HCEC 1CT (cell line): ENCODE data around the gene ACACA.

Experiments
- DNase-seq: peaks from one replicate; pipeline ENCODE4 v3.0.0-alpha.2; 2017

Gene ACACA

DNA sequence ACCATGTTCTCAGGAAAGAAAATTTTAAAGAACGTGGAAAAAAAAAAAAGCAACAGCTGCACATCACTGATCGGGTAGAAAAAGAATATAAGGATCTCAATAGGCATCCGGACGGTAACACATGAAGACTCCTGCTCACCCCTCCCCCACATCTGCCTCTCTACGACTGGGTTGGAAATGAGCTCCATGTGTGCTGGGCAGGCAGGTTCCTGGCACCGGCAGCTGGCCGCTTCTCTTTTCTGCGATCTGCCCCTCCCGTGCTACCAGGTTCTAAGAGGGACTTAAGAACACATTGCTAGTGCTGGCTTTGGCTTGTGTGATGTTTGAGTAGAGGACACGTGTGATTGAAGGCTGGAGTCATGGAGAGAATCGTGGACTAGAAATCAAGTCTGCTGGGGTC is 342.4 kb downstream of the ACACA start:
- DNase-seq, result no peak

DNA sequence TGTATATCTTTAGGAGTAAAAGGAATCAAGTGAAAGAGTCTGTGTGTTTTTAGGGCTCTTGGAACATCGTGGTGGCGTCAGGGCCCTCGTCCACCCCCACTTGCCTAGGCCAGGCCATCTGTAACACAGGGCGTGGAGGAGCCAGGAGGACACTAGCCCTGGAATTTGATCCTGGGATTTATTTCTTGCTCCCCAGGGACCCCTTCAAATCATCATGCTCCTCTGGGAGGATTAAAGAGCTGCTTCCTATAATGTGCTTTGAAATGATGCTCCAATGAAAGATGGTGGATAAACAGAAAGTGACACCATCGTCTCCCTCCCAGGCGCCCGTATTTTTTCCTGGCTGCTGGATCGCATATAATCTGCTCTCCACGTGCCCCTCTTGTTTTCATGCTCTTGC is 344.6 kb downstream of the ACACA start:
- no peak for DNase-seq

DNA sequence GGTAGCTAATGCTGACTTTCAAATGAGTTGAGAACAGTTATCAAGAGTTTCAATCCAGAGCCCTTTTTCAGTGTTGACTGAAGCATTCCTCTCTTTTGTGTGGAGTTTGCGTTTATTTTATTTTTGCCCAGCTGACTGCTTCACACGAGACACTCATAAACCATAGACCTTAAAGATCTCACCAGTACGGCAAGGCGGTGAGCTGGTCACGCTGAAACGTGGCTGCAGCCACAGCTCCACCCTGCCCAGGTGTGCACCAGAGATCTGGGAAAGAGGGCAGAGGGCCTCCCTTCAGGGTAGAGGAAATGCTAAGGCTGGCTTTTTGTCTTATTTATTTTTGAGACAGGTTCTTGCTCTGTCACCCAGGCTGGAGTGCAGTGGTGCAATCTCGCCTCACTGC is 345.7 kb downstream of the ACACA start:
- no peak for DNase-seq

DNA sequence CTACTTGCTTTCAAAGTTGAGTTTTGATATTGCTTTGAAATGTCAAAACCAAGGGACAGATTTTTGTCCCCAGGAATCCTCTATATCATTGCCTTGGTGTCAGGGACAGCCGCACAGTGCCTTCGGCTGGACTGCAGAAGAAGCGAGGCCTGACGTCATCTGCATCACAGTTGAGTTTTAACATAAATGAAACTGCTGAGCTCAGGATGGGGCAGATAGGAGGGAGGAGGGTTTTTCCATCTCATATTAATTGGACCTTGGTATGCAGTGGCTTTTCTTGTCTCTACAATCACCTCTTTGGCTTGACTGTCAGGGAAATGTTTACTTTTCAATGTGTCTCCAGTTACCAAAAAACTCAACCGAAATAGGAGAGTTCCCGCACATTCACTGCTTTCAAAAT is 346.5 kb downstream of the ACACA start:
- no peak for DNase-seq

DNA sequence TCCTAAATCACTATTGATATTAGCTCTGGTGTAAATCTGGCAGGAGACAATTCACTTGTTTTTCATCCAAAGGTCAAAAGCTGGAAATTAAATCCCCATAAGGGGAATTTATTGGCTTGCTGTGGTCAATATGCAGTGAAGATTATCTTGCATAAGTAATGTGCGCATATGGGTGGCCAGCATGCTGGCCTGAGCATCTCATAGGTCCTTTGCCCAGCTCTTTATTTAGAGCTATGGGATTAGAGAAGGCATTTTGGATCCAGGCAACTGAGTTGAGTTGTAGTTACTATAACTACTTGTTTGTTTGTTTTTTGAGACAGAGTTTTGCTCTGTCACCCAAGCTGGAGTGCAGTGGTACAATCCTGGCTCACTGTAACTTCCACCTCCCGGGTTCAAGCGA is 347.1 kb downstream of the ACACA start:
- no peak for DNase-seq

DNA sequence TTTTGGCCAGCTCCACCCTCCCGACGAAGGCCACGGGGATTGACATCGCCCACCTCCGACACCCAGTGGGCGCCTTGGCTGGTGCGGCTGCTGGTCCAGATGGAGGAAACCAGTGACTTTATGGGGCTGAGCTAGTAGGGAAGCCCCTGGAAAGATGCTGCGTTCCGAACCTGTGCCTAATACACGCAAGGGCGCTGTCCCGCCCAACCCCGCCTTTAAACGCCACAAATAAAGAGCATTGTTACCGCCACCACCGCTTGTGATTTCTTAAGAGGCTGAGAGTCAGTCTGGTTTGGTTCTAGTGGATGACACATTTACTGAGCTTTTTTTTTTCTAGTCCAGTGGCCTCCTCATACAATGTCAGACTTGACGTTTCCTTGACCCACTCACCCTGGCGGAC is 350.0 kb downstream of the ACACA start:
- DNase-seq, result no peak

DNA sequence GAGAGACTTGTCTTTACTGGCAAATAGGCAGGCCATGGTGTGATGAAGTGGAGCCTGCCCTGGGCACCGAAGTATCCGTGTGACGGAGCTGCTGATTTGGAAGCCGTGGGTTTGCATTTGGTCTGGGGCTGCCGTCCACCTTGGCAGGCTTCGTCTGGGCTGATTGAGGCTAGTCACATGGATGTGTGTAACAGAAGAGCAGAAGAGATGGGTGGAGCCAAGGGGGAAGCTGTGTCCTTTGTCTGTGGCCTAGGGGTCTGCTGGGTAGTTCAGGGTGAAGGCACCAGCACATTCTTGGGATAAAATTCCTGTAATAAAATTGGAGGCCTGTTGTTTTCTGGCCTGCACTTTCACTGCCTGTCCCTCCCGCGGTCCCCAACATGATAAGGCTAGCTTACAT is 351.7 kb downstream of the ACACA start:
- DNase-seq, result no peak

DNA sequence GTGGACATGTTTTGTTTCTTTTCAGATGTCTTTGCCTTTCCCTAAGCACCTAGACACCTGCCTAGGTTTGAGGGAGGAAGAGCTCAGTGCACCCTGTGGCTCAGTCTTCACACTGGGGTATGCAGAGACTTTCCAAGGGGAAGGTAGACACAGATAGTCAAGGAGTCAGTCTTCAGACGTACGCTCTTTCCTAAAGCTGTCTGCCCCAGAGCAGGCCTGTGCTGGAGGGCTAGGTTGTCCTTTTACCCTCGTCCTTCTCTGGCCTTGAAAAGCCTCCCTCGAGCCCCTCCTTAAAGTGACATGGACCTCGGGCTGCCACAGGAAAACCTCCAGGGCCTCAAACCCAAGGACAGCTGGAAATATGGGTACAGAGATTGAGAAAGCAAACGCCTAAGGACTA is 354.2 kb downstream of the ACACA start:
- DNase-seq, result no peak

DNA sequence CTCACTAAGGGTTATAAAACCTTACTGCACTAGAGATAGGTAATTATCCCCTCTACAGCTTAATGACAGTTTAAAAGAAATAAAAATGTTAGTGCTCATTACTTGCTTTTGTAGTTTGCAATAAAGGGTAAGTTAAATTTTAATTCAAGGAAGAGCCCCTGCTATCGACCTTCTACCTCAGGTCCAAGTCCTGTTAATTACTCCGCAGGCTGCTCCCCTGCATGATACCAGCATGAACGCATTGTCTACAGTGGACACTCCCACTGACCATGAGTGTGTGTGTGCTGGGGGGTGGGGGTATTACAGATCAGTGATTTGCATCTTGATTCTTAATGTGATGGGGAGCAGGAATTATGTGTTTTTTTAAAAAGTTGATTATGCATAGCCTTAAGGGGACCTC is 354.8 kb downstream of the ACACA start:
- DNase-seq, result no peak

DNA sequence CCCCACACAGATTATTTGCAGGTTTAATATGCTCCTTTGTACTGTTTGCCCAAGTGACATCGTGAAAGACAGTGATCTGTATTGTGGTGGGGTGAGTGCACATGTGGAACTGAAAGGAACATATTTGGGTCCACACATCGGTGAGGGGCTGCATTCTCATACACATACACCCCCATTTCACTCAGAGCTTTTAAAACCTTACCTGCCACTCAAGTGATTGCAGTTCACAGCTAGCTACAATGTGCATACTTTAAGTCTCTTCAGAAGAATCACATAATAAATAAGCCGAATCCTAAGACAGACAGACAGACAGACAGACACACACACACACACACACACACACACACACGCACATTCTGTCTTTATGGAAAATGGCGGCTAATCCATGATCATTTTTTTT is 355.3 kb downstream of the ACACA start:
- no peak for DNase-seq

DNA sequence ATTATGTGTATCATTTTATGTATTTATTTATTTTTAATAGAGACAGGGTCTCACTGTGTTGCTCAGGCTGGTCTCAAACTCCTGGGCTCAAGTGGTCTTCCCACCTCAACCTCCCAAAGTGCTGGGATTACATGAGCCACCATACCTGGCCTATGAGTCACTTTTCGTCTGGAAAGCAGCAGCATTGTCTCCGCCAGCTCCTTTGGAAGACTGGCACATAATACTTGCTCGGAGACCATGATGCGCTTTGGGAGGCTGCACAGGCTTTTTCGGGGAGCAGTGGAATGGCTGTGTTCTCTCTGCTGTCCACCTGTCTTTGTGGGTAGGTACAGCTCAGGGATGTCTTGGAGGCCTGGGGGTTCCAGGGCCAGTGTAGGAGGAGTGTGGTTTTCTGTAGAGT is 355.7 kb downstream of the ACACA start:
- no peak for DNase-seq

DNA sequence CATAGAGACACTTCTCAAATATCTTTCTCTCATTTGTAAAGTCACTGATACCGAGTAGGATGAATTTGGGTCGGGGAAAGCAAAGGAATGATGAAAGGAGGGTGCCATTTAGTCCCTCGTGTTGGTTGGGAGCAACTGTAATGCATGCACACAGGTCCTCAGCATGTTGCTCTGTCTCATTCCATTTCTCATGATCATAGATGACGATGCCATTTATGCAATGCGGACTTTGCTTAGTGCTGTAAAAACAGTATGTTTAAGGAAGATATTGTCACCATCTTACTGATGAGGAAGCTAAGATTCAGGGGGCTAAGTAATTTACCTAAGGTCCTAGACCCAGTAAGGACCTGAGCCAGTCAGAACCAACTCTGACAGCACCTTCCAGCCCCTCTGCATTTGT is 357.8 kb downstream of the ACACA start:
- DNase-seq, result no peak

DNA sequence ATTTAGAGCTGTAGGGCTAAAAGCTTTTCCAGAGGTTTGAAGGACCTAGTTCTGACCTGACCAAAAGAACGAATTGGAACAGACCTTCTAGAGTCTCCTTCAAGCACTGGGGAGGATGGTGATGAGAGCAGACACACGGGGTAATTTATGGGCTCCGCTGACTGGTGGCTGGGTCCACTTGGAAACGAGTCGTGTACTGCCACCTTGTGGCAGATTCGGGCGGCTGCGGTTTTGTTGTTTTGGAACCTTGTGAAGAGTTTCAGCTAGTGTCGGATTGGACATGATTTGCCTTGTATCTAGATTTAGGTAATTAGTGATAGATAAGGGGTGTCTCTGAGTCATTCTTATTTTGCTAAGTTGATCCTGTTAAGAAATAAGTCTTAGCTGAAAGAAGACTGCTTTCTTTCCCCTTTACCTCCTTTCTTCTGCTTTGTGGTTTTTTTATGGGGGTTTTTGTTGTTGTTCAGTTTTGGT is 359.0 kb downstream of the ACACA start:
- peak; percentile 58 for DNase-seq

DNA sequence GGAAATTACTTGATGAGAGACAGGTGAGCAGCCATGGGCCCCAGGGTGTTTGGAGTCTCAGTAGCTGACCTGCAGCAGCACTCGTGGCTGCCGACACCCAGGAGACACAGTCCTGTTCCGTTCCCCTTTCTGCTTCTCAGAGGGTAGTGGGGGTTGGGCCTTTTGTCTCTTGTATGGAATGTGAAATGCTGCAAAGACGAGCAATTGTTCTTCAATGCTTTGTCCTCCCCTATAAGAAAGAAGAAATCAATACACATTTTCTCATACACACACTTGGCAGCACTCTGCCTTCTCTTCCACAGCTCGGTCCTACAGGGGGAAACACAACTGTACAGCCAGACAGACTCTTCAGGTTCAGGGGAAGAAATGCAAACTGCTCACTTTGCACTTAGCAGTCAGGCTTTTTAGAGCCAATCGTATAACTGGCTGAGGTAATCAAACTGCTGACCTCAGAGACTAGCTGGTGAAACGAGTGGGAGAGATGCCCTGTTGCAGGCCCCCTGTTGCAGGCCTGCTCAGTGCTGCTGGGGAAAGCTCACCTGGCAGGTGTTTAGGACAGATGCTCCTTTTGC is 361.2 kb downstream of the ACACA start:
- no peak for DNase-seq

DNA sequence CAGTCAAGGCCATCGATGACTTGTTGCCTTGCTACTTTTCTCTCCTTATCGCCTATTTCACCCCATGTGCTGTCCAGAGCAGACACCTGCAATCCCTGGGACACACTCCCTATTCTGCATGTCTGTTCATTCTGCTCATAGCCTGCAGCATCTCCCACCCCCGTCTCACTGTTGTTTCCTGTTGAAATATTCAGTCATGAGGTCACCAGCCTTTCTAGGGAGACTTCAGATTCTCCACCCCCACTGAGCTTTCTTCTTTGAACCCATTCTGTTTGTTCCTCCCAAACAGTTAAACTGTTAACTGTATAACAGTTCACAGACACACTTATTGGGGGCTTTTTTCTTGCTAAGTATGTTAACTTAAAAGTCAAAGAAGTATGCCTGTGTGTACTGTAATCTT is 363.4 kb downstream of the ACACA start:
- no peak for DNase-seq

DNA sequence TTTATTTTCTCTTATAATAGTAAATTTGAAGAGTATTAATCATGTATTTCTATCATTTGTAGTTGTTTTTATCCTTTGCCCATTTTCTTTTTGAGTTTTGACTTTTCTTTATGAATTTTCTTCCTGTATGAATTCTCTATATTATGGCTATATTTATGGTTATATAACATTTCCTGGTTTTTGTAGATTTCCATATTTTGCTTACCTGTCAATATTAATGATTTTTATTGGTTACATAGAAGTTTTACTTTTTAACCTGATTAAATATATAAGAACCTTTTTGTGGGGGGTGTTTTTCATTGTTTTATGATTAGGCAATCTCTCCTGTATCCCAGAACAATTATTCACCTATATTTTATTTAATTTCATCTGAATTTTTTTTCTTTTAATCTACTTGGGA is 364.7 kb downstream of the ACACA start:
- DNase-seq, result no peak

DNA sequence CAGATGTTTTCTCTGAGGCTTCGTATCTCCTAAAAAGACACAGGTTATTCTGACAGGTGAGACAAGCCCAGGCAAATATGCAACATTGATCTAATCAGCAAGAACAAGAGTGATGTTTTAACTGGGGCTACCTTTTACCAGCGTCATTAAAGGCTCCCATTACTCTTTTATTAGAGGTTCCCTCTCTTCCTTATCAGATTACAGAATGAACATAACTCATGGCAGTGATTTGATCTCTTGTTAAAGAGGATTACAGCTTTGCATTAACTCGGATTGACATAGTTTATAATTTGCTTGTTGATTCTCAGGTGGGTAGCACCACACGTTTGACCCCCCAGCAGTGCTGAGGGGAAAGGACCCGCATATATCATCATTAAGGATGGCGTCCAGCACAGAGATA is 367.4 kb downstream of the ACACA start:
- no peak for DNase-seq

DNA sequence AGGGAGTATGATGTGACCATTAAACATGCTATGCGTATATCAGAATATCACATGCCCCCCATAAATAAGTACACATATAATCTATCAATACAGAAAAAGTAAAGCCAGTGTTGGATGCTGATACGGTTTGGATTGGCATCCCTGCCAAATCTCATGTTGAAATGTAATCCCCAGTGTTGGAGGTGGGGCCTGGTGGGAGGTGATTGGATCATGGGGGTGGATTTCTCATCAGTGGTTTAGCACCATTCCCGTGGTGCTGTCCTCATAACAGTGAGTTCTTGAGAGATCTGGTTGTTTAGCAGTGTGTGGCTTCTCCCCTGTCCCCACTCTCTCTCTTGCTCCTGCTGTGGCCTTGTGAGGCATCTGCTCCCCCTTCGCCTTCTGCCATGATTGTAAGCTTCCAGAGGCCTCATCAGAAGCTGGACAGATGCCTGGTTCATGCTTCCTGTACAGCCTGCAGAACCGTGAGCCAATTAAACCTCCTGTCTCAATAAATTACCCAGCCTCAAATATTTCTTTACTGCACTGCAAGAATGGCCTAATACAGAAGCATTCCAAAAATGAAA is 369.0 kb downstream of the ACACA start:
- no peak for DNase-seq
